Germinal center (tissue), 1 donor: ENCODE data around the gene SHROOM3.
"Not testable (repeated sequence)": the region's sequence is repeated elsewhere in the genome, so short reads cannot be mapped to it uniquely, and the experiment has no call there.

ENCODE experiments used
- DNase-seq: peaks from one replicate; pipeline ENCODE4 v3.0.0; 2012; ENCODE audit warnings: mixed read lengths, low spot score

Gene SHROOM3

GRCh38 chr4:76595435-76595834 is 160.4 kb downstream of the SHROOM3 start:
- no peak for DNase-seq

GRCh38 chr4:76596713-76597112 is 161.7 kb downstream of the SHROOM3 start:
- no peak for DNase-seq

GRCh38 chr4:76597423-76597979 is 162.5 kb downstream of the SHROOM3 start:
- DNase-seq, result no peak

- no peak for DNase-seq
These were observed 165.4 kb downstream of the SHROOM3 start for GRCh38 chr4:76600447-76600846.

GRCh38 chr4:76601791-76602190 is 166.8 kb downstream of the SHROOM3 start:
- DNase-seq, result no peak

- no peak for DNase-seq
These were observed 170.1 kb downstream of the SHROOM3 start for GRCh38 chr4:76605099-76605563.

- DNase-seq, result no peak
These were observed 171.7 kb downstream of the SHROOM3 start for GRCh38 chr4:76606645-76607265.

- DNase-seq, result no peak
These were observed 172.3 kb downstream of the SHROOM3 start for GRCh38 chr4:76607266-76607799.

- DNase-seq, result no peak
These were observed 172.8 kb downstream of the SHROOM3 start for GRCh38 chr4:76607846-76608245.

- not testable (repeated sequence) for DNase-seq
These were observed 173.5 kb downstream of the SHROOM3 start for GRCh38 chr4:76608549-76608948.

- DNase-seq, result no peak
These were observed 175.9 kb downstream of the SHROOM3 start for GRCh38 chr4:76610751-76611547.

- DNase-seq, result no peak
These were observed 176.7 kb downstream of the SHROOM3 start for GRCh38 chr4:76611616-76612207.

- no peak for DNase-seq
These were observed 179.6 kb downstream of the SHROOM3 start for GRCh38 chr4:76614589-76614988.

GRCh38 chr4:76615999-76616398 is 181.0 kb downstream of the SHROOM3 start:
- DNase-seq, result no peak

GRCh38 chr4:76616526-76616925 is 181.5 kb downstream of the SHROOM3 start:
- DNase-seq, result no peak

- DNase-seq, result no peak
These were observed 185.9 kb downstream of the SHROOM3 start for GRCh38 chr4:76620723-76621468.

GRCh38 chr4:76622126-76622525 is 187.1 kb downstream of the SHROOM3 start:
- no peak for DNase-seq

GRCh38 chr4:76622717-76623116 is 187.7 kb downstream of the SHROOM3 start:
- DNase-seq, result no peak

- DNase-seq, result no peak
These were observed 188.4 kb downstream of the SHROOM3 start for GRCh38 chr4:76623217-76624045.

- no peak for DNase-seq
These were observed 189.2 kb downstream of the SHROOM3 start for GRCh38 chr4:76624241-76624681.
